Neural cell (in vitro differentiated cells): ENCODE data around the gene MSMB. TPM values are rescaled to one million over a fixed set of nuclear protein-coding genes. Genes with fewer than 3 reads are reported as not detected.
"Not testable (repeated sequence)": the region's sequence is repeated elsewhere in the genome, so short reads cannot be mapped to it uniquely, and the experiment has no call there.

Source experiments
- H2AFZ ChIP-seq: fragments of 200-600, 300-800 bp; sonication (generic), shearing (Covaris generic); 2 replicates; pipeline ENCODE4 v1.6.0; 2014; ENCODE audit warnings: low read depth, mild to moderate bottlenecking, antibody characterized with exemption, low read length, moderate library complexity
- H3F3A ChIP-seq: fragments of 200-600 bp; shearing (Covaris generic); 2 replicates; pipeline ENCODE4 v1.6.1; 2016; ENCODE audit warnings: mild to moderate bottlenecking, moderate library complexity, mixed read lengths, antibody characterized with exemption, low read length; ENCODE audit not compliant: insufficient read depth, poor library complexity, severe bottlenecking
- H3K27ac ChIP-seq: fragments of 200-600, 300-800 bp; sonication (generic), shearing (Covaris generic); 2 replicates; pipeline ENCODE4 v1.5.1; 2014; ENCODE audit warnings: mild to moderate bottlenecking, low read length, moderate library complexity
- H3K27me3 ChIP-seq: fragments of 300-800, 200-600 bp; sonication (generic), shearing (Covaris generic); 2 replicates; pipeline ENCODE4 v1.6.0; 2014; ENCODE audit warnings: mild to moderate bottlenecking, low read depth, low read length, moderate library complexity; ENCODE audit not compliant: insufficient read depth
- H3K36me3 ChIP-seq: fragments of 300-800, 200-600 bp; sonication (generic), shearing (Covaris generic); 2 replicates; pipeline ENCODE4 v1.5.1; 2014; ENCODE audit warnings: mild to moderate bottlenecking, antibody characterized with exemption, low read length, moderate library complexity; ENCODE audit not compliant: insufficient read depth
- H3K4me2 ChIP-seq: fragments of 300-800, 200-600 bp; sonication (generic), shearing (Covaris generic); 2 replicates; pipeline ENCODE4 v1.6.0; 2014; ENCODE audit warnings: mild to moderate bottlenecking, low read length
- H3K4me3 ChIP-seq: fragments of 300-800, 200-600 bp; sonication (generic), shearing (Covaris generic); 2 replicates; pipeline ENCODE4 v1.5.1; 2014; ENCODE audit warnings: mild to moderate bottlenecking, low read length, moderate library complexity
- H3K79me2 ChIP-seq: fragments of 200-600 bp; shearing (Covaris generic); replicated peaks from 2 replicates; pipeline ENCODE4 v1.6.0; 2014; ENCODE audit warnings: mild to moderate bottlenecking, low read length, moderate library complexity; ENCODE audit not compliant: insufficient read depth
- H3K9ac ChIP-seq: fragments of 300-800, 200-600 bp; sonication (generic), shearing (Covaris generic); 2 replicates; pipeline ENCODE4 v1.6.1; 2016; ENCODE audit warnings: mild to moderate bottlenecking, low read length, mixed read lengths
- H3K9me2 ChIP-seq: fragments of 200-600 bp; shearing (Covaris generic); 2 replicates; pipeline ENCODE4 v1.6.1; 2016; ENCODE audit warnings: mild to moderate bottlenecking, low read length, mixed read lengths; ENCODE audit not compliant: insufficient read depth
- H3K9me3 ChIP-seq: fragments of 200-600, 300-800 bp; sonication (generic), shearing (Covaris generic); 2 replicates; pipeline ENCODE4 v1.6.1; 2016; ENCODE audit warnings: mild to moderate bottlenecking, mixed run types, low read length, moderate library complexity, mixed read lengths
- H4K20me1 ChIP-seq: fragments of 200-600 bp; shearing (Covaris generic); 2 replicates; pipeline ENCODE4 v1.6.1; 2016; ENCODE audit warnings: mild to moderate bottlenecking, mixed run types; ENCODE audit not compliant: insufficient read depth
- EP300 ChIP-seq: fragments of 450-650 bp; conservative IDR thresholded peaks from 2 replicates; pipeline ENCODE4 v1.6.1; 2014; ENCODE audit warnings: antibody characterized with exemption, mild to moderate bottlenecking, moderate library complexity; ENCODE audit not compliant: poor library complexity, severe bottlenecking
- EZH2 ChIP-seq: fragments of 200-600, 300-800 bp; shearing (Covaris generic), sonication (generic); IDR thresholded peaks from 2 replicates; pipeline ENCODE4 v1.6.1; 2014; ENCODE audit warnings: antibody characterized with exemption, low read length, borderline replicate concordance, mild to moderate bottlenecking; ENCODE audit not compliant: insufficient read depth, poor library complexity, severe bottlenecking
- MXI1 ChIP-seq: fragments of 450-650 bp; conservative IDR thresholded peaks from 2 replicates; pipeline ENCODE4 v1.6.1; 2014; ENCODE audit warnings: antibody characterized with exemption, mild to moderate bottlenecking; ENCODE audit not compliant: poor library complexity, severe bottlenecking
- POLR2AphosphoS5 ChIP-seq: IDR thresholded peaks from 2 replicates; pipeline ENCODE4 v1.6.1; 2012
- RAD21 ChIP-seq: fragments of 450-650 bp; conservative IDR thresholded peaks from 2 replicates; pipeline ENCODE4 v1.6.1; 2014; ENCODE audit warnings: antibody characterized with exemption, mild to moderate bottlenecking, moderate library complexity
- SMC3 ChIP-seq: fragments of 450-650 bp; conservative IDR thresholded peaks from 2 replicates; pipeline ENCODE4 v1.6.1; 2014; ENCODE audit warnings: antibody characterized with exemption, mild to moderate bottlenecking, moderate library complexity; ENCODE audit not compliant: poor library complexity
- TAF1 ChIP-seq: IDR thresholded peaks from 2 replicates; pipeline ENCODE4 v1.6.1; 2012; ENCODE audit warnings: low read depth
- polyA plus RNA-seq: library from polyadenylated mRNA; depleted of rRNA; stranded (reverse); fragments of >200 nt; gene quantifications from 2 replicates; pipeline ENCODE4 v1.2.3, GENCODE V29; 2014
- TF ChIP-seq, protein P1 (sequence below): IDR thresholded peaks from 2 replicates; pipeline ENCODE4 v1.6.1; 2012; ENCODE audit warnings: borderline replicate concordance
- TF ChIP-seq, protein P2 (sequence below): fragments of 450-650 bp; IDR thresholded peaks from 2 replicates; pipeline ENCODE4 v1.5.1; 2014; ENCODE audit warnings: antibody characterized with exemption, mild to moderate bottlenecking, moderate library complexity; ENCODE audit not compliant: poor library complexity, severe bottlenecking

The MSMB gene
- polyA plus RNA-seq, 1 donor from 2014 or later: not detected

DNA sequence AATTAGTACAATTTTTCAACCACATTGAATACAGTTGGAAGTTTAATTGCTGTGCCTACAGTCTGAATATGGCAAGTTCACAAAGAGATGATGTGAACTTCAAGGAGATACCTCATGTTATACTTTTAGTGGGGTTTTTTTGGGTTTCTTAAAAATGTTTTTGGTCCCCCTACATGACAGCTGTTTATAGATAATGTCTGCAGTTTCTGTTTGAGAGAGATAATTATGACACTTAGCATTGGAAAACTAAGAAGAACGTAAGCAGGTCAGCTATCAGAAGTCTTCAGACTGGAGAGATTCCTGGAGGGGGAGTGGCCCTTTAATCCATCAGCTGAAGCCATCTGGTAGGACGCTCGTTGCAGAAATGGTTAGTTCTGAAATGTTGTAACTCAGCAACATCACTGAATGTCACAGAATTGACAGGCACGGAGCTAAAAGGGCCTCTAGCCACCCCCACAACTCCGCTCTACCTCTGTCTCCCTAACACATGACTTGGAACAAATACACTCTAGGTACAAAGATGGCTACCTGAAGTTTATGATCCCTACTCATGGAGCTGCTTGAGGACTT lies 44.8 kb downstream of the MSMB start:
- H3K4me3 ChIP-seq: no peak overlapping the region
- no peaks in the 10 kb centered on the region for H3K9me2 ChIP-seq
- no peaks in the 10 kb centered on the region for H3K9me3 ChIP-seq
- no peaks in the 10 kb centered on the region for H3K79me2 ChIP-seq
- no peak overlapping the region for H3K4me2 ChIP-seq
- no peaks in the 10 kb centered on the region for H3K27me3 ChIP-seq
- no peak overlapping the region for H3K9ac ChIP-seq
- H3K36me3 ChIP-seq: peaks cover 13% of the 10 kb centered on the region
- no peaks in the 10 kb centered on the region for H3F3A ChIP-seq
- no peak overlapping the region for H2AFZ ChIP-seq
- H3K27ac ChIP-seq: no peak overlapping the region
- H4K20me1 ChIP-seq: no peaks in the 10 kb centered on the region
- TF ChIP-seq POLR2AphosphoS5 (no peak), EZH2 (no peak), TAF1 (no peak), MXI1 (no peak), EP300 (no peak), RAD21 (no peak), SMC3 (no peak)
- TF ChIP-seq, protein P1, sequence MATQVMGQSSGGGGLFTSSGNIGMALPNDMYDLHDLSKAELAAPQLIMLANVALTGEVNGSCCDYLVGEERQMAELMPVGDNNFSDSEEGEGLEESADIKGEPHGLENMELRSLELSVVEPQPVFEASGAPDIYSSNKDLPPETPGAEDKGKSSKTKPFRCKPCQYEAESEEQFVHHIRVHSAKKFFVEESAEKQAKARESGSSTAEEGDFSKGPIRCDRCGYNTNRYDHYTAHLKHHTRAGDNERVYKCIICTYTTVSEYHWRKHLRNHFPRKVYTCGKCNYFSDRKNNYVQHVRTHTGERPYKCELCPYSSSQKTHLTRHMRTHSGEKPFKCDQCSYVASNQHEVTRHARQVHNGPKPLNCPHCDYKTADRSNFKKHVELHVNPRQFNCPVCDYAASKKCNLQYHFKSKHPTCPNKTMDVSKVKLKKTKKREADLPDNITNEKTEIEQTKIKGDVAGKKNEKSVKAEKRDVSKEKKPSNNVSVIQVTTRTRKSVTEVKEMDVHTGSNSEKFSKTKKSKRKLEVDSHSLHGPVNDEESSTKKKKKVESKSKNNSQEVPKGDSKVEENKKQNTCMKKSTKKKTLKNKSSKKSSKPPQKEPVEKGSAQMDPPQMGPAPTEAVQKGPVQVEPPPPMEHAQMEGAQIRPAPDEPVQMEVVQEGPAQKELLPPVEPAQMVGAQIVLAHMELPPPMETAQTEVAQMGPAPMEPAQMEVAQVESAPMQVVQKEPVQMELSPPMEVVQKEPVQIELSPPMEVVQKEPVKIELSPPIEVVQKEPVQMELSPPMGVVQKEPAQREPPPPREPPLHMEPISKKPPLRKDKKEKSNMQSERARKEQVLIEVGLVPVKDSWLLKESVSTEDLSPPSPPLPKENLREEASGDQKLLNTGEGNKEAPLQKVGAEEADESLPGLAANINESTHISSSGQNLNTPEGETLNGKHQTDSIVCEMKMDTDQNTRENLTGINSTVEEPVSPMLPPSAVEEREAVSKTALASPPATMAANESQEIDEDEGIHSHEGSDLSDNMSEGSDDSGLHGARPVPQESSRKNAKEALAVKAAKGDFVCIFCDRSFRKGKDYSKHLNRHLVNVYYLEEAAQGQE: no peak
- TF ChIP-seq, protein P2, sequence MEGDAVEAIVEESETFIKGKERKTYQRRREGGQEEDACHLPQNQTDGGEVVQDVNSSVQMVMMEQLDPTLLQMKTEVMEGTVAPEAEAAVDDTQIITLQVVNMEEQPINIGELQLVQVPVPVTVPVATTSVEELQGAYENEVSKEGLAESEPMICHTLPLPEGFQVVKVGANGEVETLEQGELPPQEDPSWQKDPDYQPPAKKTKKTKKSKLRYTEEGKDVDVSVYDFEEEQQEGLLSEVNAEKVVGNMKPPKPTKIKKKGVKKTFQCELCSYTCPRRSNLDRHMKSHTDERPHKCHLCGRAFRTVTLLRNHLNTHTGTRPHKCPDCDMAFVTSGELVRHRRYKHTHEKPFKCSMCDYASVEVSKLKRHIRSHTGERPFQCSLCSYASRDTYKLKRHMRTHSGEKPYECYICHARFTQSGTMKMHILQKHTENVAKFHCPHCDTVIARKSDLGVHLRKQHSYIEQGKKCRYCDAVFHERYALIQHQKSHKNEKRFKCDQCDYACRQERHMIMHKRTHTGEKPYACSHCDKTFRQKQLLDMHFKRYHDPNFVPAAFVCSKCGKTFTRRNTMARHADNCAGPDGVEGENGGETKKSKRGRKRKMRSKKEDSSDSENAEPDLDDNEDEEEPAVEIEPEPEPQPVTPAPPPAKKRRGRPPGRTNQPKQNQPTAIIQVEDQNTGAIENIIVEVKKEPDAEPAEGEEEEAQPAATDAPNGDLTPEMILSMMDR: no peak

DNA sequence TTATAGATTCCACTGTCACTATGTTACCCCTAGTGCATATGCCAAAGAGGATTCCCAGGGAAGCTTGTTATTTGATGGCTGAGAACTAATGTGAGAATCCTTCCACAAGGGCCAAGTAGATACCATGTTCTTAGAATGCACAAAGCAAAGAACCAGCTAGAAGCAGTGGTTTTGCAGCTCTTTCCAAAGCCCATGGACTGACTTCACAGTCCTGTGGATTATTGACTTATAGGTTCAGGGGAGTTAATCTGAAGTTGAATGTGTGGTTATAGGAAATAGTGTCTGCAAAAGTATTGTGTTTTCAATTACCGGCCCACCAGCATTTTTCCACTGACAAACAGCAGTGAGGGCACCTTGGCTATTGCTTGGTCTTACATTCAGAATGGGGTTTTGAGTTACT lies 45.5 kb downstream of the MSMB start:
- Histone ChIP-seq H3K36me3 (peaks cover 13% of the 10 kb centered on the region), H3K27ac (no peak overlapping the region), H3K9me3 (no peaks in the 10 kb centered on the region), H3F3A (no peaks in the 10 kb centered on the region), H3K9ac (no peak overlapping the region), H4K20me1 (no peaks in the 10 kb centered on the region), H3K9me2 (no peaks in the 10 kb centered on the region), H3K79me2 (no peaks in the 10 kb centered on the region), H3K4me2 (no peak overlapping the region), H3K4me3 (no peak overlapping the region), H2AFZ (no peak overlapping the region), H3K27me3 (no peaks in the 10 kb centered on the region)
- TF ChIP-seq POLR2AphosphoS5: no peak
- no peak for TF ChIP-seq EP300
- no peak for TF ChIP-seq EZH2
- TF ChIP-seq TAF1: no peak
- no peak for TF ChIP-seq RAD21
- TF ChIP-seq, protein P2: no peak
- TF ChIP-seq MXI1: no peak
- no peak for TF ChIP-seq SMC3
- TF ChIP-seq, protein P1: no peak

DNA sequence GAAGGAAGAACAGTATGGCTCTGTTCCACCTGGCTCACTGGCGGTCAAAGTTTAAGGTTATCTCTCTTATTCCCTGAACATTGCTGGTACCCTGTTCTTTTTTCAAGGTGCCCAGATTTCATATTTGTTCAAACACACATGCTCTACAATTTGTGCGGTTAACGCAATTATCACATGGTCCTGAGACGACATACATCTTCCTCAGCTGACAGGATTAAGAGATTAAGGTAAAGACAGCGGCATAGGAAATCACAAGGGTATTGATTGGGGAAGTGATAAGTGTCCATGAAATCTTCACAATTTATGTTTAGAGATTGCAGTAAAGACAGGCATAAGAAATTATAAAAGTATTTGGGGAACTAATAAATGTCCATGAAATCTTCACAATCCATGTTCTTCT lies 46.1 kb downstream of the MSMB start:
- not testable (repeated sequence) for H3K9me3 ChIP-seq, H3F3A ChIP-seq, H3K4me2 ChIP-seq, H3K27me3 ChIP-seq, H3K9ac ChIP-seq, H2AFZ ChIP-seq, H3K9me2 ChIP-seq, H3K36me3 ChIP-seq, H3K4me3 ChIP-seq, H3K79me2 ChIP-seq, H3K27ac ChIP-seq, H4K20me1 ChIP-seq
